HepG2 (cell line): Measurements from ENCODE around the gene AGFG1. TPM values are rescaled to one million over a fixed set of nuclear protein-coding genes. Genes with fewer than 3 reads are reported as not detected.

Experiments
- ARNT ChIP-seq: fragments of 450-650 bp; IDR thresholded peaks from 2 replicates; pipeline ENCODE4 v1.6.1; 2017
- ATF1 ChIP-seq: IDR thresholded peaks from 2 replicates; pipeline ENCODE4 v1.6.1; 2016; ENCODE audit warnings: mild to moderate bottlenecking, control low read depth
- CEBPB ChIP-seq: IDR thresholded peaks from 2 replicates; pipeline ENCODE4 v1.6.1; 2011; ENCODE audit warnings: low read depth, low read length, improper control_type of control experiment, borderline replicate concordance
- DRAP1 ChIP-seq: IDR thresholded peaks from 2 replicates; pipeline ENCODE4 v1.6.1; 2016; ENCODE audit warnings: missing genetic modification reagents, missing compliant biosample characterization
- HDAC1 ChIP-seq: sonication (generic); formaldehyde crosslinking; IDR thresholded peaks from 2 replicates; pipeline ENCODE4 v1.5.1; 2020; ENCODE audit warnings: mild to moderate bottlenecking, missing genetic modification reagents
- HOXA9 ChIP-seq: sonication (generic); formaldehyde crosslinking; IDR thresholded peaks from 2 replicates; pipeline ENCODE4 v1.8.1; 2022; ENCODE audit warnings: missing genetic modification reagents, mild to moderate bottlenecking, moderate library complexity, borderline replicate concordance
- KMT2B ChIP-seq: IDR thresholded peaks from 2 replicates; pipeline ENCODE4 v1.6.1; 2016; ENCODE audit warnings: missing genetic modification reagents, missing compliant biosample characterization
- MED1 ChIP-seq: sonication (generic); formaldehyde crosslinking; IDR thresholded peaks from 2 replicates; pipeline ENCODE4 v1.4.0; 2020; ENCODE audit warnings: missing genetic modification reagents
- MIER3 ChIP-seq: IDR thresholded peaks from 2 replicates; pipeline ENCODE4 v1.6.1; 2016; ENCODE audit warnings: missing compliant biosample characterization, borderline replicate concordance
- RERE ChIP-seq: IDR thresholded peaks from 2 replicates; pipeline ENCODE4 v1.6.1; 2016; ENCODE audit warnings: low read depth, missing genetic modification reagents, missing compliant biosample characterization
- SP4 ChIP-seq: sonication (generic); formaldehyde crosslinking; IDR thresholded peaks from 2 replicates; pipeline ENCODE4 v1.8.1; 2023; ENCODE audit warnings: mild to moderate bottlenecking, missing genetic modification reagents
- ZBTB33 ChIP-seq: sonication (generic); formaldehyde crosslinking; IDR thresholded peaks from 2 replicates; pipeline ENCODE4 v1.4.0; 2020; ENCODE audit warnings: missing genetic modification reagents
- ZFP37 ChIP-seq: sonication (generic); formaldehyde crosslinking; IDR thresholded peaks from 2 replicates; pipeline ENCODE4 v1.4.0; 2020; ENCODE audit warnings: missing genetic modification reagents, borderline replicate concordance
- ZNF253 ChIP-seq: sonication (generic); formaldehyde crosslinking; IDR thresholded peaks from 2 replicates; pipeline ENCODE4 v1.8.0; 2022; ENCODE audit warnings: mild to moderate bottlenecking, missing genetic modification reagents, borderline replicate concordance
- ZNF276 ChIP-seq: sonication (generic); formaldehyde crosslinking; IDR thresholded peaks from 2 replicates; pipeline ENCODE4 v1.4.0; 2020; ENCODE audit warnings: mild to moderate bottlenecking, low read depth, missing genetic modification reagents
- ZNF33B ChIP-seq: sonication (generic); formaldehyde crosslinking; IDR thresholded peaks from 2 replicates; pipeline ENCODE4 v1.5.1; 2020; ENCODE audit warnings: mild to moderate bottlenecking, missing genetic modification reagents
- ZNF343 ChIP-seq: sonication (generic); formaldehyde crosslinking; IDR thresholded peaks from 2 replicates; pipeline ENCODE4 v1.4.0; 2020; ENCODE audit warnings: mild to moderate bottlenecking, missing genetic modification reagents
- ZZZ3 ChIP-seq: sonication (generic); formaldehyde crosslinking; IDR thresholded peaks from 2 replicates; pipeline ENCODE4 v1.4.0; 2020; ENCODE audit warnings: missing genetic modification reagents, mild to moderate bottlenecking, borderline replicate concordance
- polyA plus RNA-seq, 8 experiments: library from polyadenylated mRNA; depleted of rRNA in 3 of 8; stranded (reverse) in 7 of 8; unstranded in 1 of 8; fragments of >200 nt; fragmentation: Illumina TruSeq in 4 of 8; extraction: Trizol in 4 of 8; gene quantifications; 2 replicates each; pipeline versions ENCODE4 v1.2.1 to v1.2.3, GENCODE V29; 2011 to 2016; ENCODE audit warnings: low read depth in 4 of 8, missing spikeins in 1 of 8, mixed read lengths in 1 of 8; ENCODE audit not compliant: insufficient read depth in 1 of 8
- total RNA-seq, 5 experiments: library from RNA; depleted of rRNA; stranded (reverse); fragments of >200 nt; fragmentation: Illumina TruSeq; extraction: Trizol; gene quantifications; 2 replicates each; pipeline ENCODE4 v1.2.3, GENCODE V29; 2016; ENCODE audit warnings: low read depth in 1 of 5

Gene AGFG1
- total and polyA plus RNA-seq, 2 of the 13 experiments (the other 11 are each of a cell fraction or from before 2014, with no cell fraction given), result 145 to 168 TPM

GRCh38 chr2:227471924-227472264, at the start of gene AGFG1 (continued):
- TF ChIP-seq RERE (CRISPR knock-in tag) (peak; percentile 59; the same call in 1 of the 2 replicates), ATF1 (CRISPR knock-in tag) (no peak), HOXA9 (CRISPR knock-in tag) (no peak), MIER3 (CRISPR knock-in tag) (peak; percentile 52; the same call in 1 of the 2 replicates), ZZZ3 (CRISPR knock-in tag) (peak; percentile 64; the same call in 1 of the 2 replicates), KMT2B (CRISPR knock-in tag) (peak; percentile 97), ZNF276 (no peak), HDAC1 (peak; percentile 76), ARNT (no peak), SP4 (CRISPR knock-in tag) (peak; percentile 79), DRAP1 (peak; percentile 69), ZFP37 (0 out of 2 replicates have a peak, but pooled peaks have one; percentile 61), MED1 (peak; percentile 62), ZNF253 (CRISPR knock-in tag) (0 out of 2 replicates have a peak, but pooled peaks have one; percentile 31), ZBTB33 (0 out of 2 replicates have a peak, but pooled peaks have one; percentile 55), ZNF33B (CRISPR knock-in tag) (peak; percentile 60; the same call in 1 of the 2 replicates), ZNF343 (peak; percentile 81), CEBPB (no peak)
